H1 (cell line): ENCODE results near the gene SOBP. TPM values are rescaled to one million over a fixed set of nuclear protein-coding genes. Genes with fewer than 3 reads are reported as not detected.

ENCODE experiments used
- CTBP2 ChIP-seq: IDR thresholded peaks from 2 replicates; pipeline ENCODE4 v1.7.0; 2011; ENCODE audit warnings: borderline replicate concordance, mild to moderate bottlenecking, moderate library complexity, mixed read lengths, low read length; ENCODE audit not compliant: insufficient read depth, insufficient read length
- KDM5A ChIP-seq: fragments of 200-600 bp; IDR thresholded peaks from 2 replicates; pipeline ENCODE4 v1.7.1; 2012; ENCODE audit warnings: mild to moderate bottlenecking, low read length, inconsistent platforms, mixed read lengths
- MAFK ChIP-seq: IDR thresholded peaks from 2 replicates; pipeline ENCODE4 v1.6.1; 2012; ENCODE audit warnings: low read depth, mild to moderate bottlenecking, improper control_type of control experiment, low read length
- PHF8 ChIP-seq: fragments of 200-600 bp; sonication (generic); conservative IDR thresholded peaks from 2 replicates; pipeline ENCODE4 v1.7.1; 2012; ENCODE audit warnings: low read depth, mild to moderate bottlenecking, inconsistent platforms, low read length, moderate library complexity
- SAP30 ChIP-seq: fragments of 300-600 bp; sonication (generic); IDR thresholded peaks from 2 replicates; pipeline ENCODE4 v1.7.1; 2012; ENCODE audit warnings: low read length, moderate library complexity, mild to moderate bottlenecking, inconsistent platforms; ENCODE audit not compliant: insufficient read depth, insufficient replicate concordance
- SIX5 ChIP-seq: IDR thresholded peaks from 2 replicates; pipeline ENCODE4 v1.6.1; 2011; ENCODE audit warnings: mild to moderate bottlenecking, low read depth, low read length
- SP2 ChIP-seq: IDR thresholded peaks from 2 replicates; pipeline ENCODE4 v1.6.1; 2012; ENCODE audit warnings: mild to moderate bottlenecking, low read length, inconsistent platforms
- SP4 ChIP-seq: IDR thresholded peaks from 2 replicates; pipeline ENCODE4 v1.6.1; 2012; ENCODE audit warnings: low read length, inconsistent platforms
- USF2 ChIP-seq: IDR thresholded peaks from 2 replicates; pipeline ENCODE4 v1.6.1; 2011; ENCODE audit warnings: low read length, improper control_type of control experiment
- YY1 ChIP-seq: IDR thresholded peaks from 2 replicates; pipeline ENCODE4 v1.6.1; 2011; ENCODE audit warnings: low read depth, mild to moderate bottlenecking, low read length
- polyA plus RNA-seq, 7 experiments: library from polyadenylated mRNA; depleted of rRNA in 3 of 7; stranded (reverse) in 5 of 7; unstranded in 2 of 7; fragments of >200 nt in 5 of 7; fragments of 200-250 nt in 2 of 7; gene quantifications; 1 replicate in 5 of 7; 2 replicates in 1 of 7; 4 replicates in 1 of 7; pipeline versions ENCODE4 v1.2.1 to v1.2.3, GENCODE V29; 2011 to 2013; ENCODE audit warnings: missing spikeins in 2 of 7, mixed read lengths in 2 of 7
- total RNA-seq: library from RNA; stranded (reverse); fragmentation: NEBNext Ultra II Directional; extraction: Animal tissue kit (Norgen Biotek cat#: 25700); gene quantifications from 2 replicates; pipeline ENCODE4 v1.2.1, GENCODE V29; 2021

SOBP gene
- total and polyA plus RNA-seq, 2 of the 8 experiments (the other 6 are each of a cell fraction or from before 2014, with no cell fraction given), result 0.45 to 6.2 TPM

- TF ChIP-seq USF2 (no peak), SIX5 (no peak), SP2 (no peak), YY1 (no peak), PHF8 (no peak), SP4 (no peak), CTBP2 (no peak), SAP30 (no peak), MAFK (no peak), KDM5A (no peak)
Measured at GRCh38 chr6:107629548-107630129, 139.7 kb downstream of the SOBP start (continued).
